PC-9 (cell line): ENCODE measurements around the gene KIF22. TPM values are rescaled to one million over a fixed set of nuclear protein-coding genes. Genes with fewer than 3 reads are reported as not detected.

Experiments used
- BruUV-seq: library from RNA; stranded (reverse); fragments of 400-500 nt; replicated peaks from 2 replicates; lab custom pipeline; 2021; lab: Mats Ljungman, UMichigan
- CTCF ChIA-PET: fragments of 300-600 bp; sonication (Branson Sonifier 250); formaldehyde crosslinking; loops from one replicate; lab custom pipeline; 2022; ENCODE audit warnings: antibody characterized with exemption; lab: Charles Lee
- POLR2A ChIA-PET: fragments of 300-600 bp; sonication (Branson Sonifier 250); formaldehyde crosslinking; loops from one replicate; lab custom pipeline; 2022; ENCODE audit warnings: antibody characterized with exemption; ENCODE audit not compliant: unreplicated experiment; lab: Charles Lee
- DNase-seq, 2 experiments: peaks; one replicate each; pipeline versions ENCODE4 v3.0.0 to v3.0.0-alpha.2; 2015 to 2022; ENCODE audit warnings: mixed read lengths in 1 of 2
- H2AFZ ChIP-seq: fragments of 200-600 bp; sonication (generic); 2 replicates; pipeline ENCODE4 v1.8.1; 2017; ENCODE audit warnings: antibody characterized with exemption
- H3F3A ChIP-seq: fragments of 200-600 bp; sonication (generic); 2 replicates; pipeline ENCODE4 v1.8.1; 2017; ENCODE audit warnings: antibody characterized with exemption, mild to moderate bottlenecking, low read depth; ENCODE audit not compliant: insufficient read depth
- H3K27ac ChIP-seq: fragments of 200-600 bp; sonication (generic); 2 replicates; pipeline ENCODE4 v1.6.1; 2016; ENCODE audit warnings: mixed run types
- H3K27me3 ChIP-seq: fragments of 200-600 bp; sonication (generic); 2 replicates; pipeline ENCODE4 v1.6.1; 2016; ENCODE audit warnings: low read depth, mixed run types; ENCODE audit not compliant: insufficient read depth
- H3K36me3 ChIP-seq: fragments of 200-600 bp; sonication (generic); 2 replicates; pipeline ENCODE4 v1.6.1; 2016; ENCODE audit warnings: low read depth, mixed run types
- H3K4me1 ChIP-seq: fragments of 200-600 bp; sonication (generic); replicated peaks from 2 replicates; pipeline ENCODE4 v1.6.1; 2016; ENCODE audit warnings: mixed run types; ENCODE audit not compliant: insufficient read depth
- H3K4me2 ChIP-seq: fragments of 200-600 bp; sonication (generic); 2 replicates; pipeline ENCODE4 v1.6.1; 2017; ENCODE audit warnings: mixed run types
- H3K4me3 ChIP-seq: fragments of 200-600 bp; sonication (generic); 2 replicates; pipeline ENCODE4 v1.6.1; 2016; ENCODE audit warnings: mixed run types
- H3K79me2 ChIP-seq: fragments of 200-600 bp; sonication (generic); 2 replicates; pipeline ENCODE4 v1.6.1; 2017; ENCODE audit warnings: low read depth, mixed run types
- H3K9me2 ChIP-seq: fragments of 200-600 bp; sonication (generic); 2 replicates; pipeline ENCODE4 v1.8.1; 2017; ENCODE audit warnings: mild to moderate bottlenecking; ENCODE audit not compliant: insufficient read depth
- H3K9me3 ChIP-seq: fragments of 200-600 bp; sonication (generic); 2 replicates; pipeline ENCODE4 v1.8.1; 2016; ENCODE audit warnings: low read depth; ENCODE audit not compliant: insufficient read depth
- H4K20me1 ChIP-seq: fragments of 200-600 bp; sonication (generic); 2 replicates; pipeline ENCODE4 v1.8.1; 2017; ENCODE audit not compliant: insufficient read depth
- EZH2 ChIP-seq: fragments of 200-600 bp; sonication (generic); IDR thresholded peaks from 2 replicates; pipeline ENCODE4 v1.8.0; 2017; ENCODE audit warnings: antibody characterized with exemption, low read depth
- intact Hi-C: fragments of 100-400 bp; cut with micrococcal nuclease; formaldehyde crosslinking; loops from one replicate; pipeline ENCODE4 v1.10.0; 2022; ENCODE audit not compliant: unreplicated experiment
- total RNA-seq: library from RNA; stranded (reverse); gene quantifications from 2 replicates; pipeline ENCODE4 v1.2.3, GENCODE V29; 2021
- TF ChIP-seq, protein P1 (sequence below): fragments of 200-600 bp; sonication (generic); conservative IDR thresholded peaks from 2 replicates; pipeline ENCODE4 v1.6.1; 2017; ENCODE audit warnings: mixed run types, antibody characterized with exemption, mild to moderate bottlenecking, moderate library complexity

KIF22 gene
- total RNA-seq, 1 experiment from 2014 or later, result 179 TPM

DNA sequence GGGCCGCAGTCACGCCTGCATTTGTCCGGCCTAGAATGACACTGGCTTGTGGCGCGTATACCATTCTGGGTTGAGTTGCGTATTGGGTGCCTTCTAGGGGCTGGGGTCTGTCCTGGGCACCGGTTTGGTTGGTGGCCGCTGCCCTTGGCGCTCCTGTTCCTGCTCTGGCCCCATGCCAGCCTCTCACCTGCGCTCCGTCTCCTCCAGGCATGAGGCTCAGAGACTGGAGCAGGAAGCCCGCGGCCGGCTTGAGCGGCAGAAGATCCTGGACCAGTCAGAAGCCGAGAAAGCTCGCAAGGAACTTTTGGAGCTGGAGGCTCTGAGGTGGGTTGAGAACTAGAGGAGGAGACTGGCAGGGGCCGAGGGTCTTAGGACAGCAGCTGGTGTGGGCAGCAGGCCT is 55.1 kb downstream of the KIF22 start:
- Histone ChIP-seq H3K4me1 (no peaks in the 10 kb centered on the region), H3K27ac (no peak overlapping the region), H4K20me1 (no peaks in the 10 kb centered on the region), H3K9me2 (no peaks in the 10 kb centered on the region), H2AFZ (no peak overlapping the region), H3K27me3 (no peaks in the 10 kb centered on the region), H3F3A (no peaks in the 10 kb centered on the region; the same call in 1 of the 2 replicates), H3K79me2 (no peaks in the 10 kb centered on the region), H3K36me3 (no peaks in the 10 kb centered on the region), H3K4me3 (no peak overlapping the region), H3K9me3 (no peaks in the 10 kb centered on the region), H3K4me2 (no peak overlapping the region)
- DNase-seq, result no peak
- TF ChIP-seq EZH2, result no peak
- TF ChIP-seq, protein P1, sequence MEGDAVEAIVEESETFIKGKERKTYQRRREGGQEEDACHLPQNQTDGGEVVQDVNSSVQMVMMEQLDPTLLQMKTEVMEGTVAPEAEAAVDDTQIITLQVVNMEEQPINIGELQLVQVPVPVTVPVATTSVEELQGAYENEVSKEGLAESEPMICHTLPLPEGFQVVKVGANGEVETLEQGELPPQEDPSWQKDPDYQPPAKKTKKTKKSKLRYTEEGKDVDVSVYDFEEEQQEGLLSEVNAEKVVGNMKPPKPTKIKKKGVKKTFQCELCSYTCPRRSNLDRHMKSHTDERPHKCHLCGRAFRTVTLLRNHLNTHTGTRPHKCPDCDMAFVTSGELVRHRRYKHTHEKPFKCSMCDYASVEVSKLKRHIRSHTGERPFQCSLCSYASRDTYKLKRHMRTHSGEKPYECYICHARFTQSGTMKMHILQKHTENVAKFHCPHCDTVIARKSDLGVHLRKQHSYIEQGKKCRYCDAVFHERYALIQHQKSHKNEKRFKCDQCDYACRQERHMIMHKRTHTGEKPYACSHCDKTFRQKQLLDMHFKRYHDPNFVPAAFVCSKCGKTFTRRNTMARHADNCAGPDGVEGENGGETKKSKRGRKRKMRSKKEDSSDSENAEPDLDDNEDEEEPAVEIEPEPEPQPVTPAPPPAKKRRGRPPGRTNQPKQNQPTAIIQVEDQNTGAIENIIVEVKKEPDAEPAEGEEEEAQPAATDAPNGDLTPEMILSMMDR, result no peak
- intact Hi-C loops, result no loop called here
- ChIA-PET POLR2A (no interaction called here), CTCF (no interaction called here)
- BruUV-seq, result no TSS peak

DNA sequence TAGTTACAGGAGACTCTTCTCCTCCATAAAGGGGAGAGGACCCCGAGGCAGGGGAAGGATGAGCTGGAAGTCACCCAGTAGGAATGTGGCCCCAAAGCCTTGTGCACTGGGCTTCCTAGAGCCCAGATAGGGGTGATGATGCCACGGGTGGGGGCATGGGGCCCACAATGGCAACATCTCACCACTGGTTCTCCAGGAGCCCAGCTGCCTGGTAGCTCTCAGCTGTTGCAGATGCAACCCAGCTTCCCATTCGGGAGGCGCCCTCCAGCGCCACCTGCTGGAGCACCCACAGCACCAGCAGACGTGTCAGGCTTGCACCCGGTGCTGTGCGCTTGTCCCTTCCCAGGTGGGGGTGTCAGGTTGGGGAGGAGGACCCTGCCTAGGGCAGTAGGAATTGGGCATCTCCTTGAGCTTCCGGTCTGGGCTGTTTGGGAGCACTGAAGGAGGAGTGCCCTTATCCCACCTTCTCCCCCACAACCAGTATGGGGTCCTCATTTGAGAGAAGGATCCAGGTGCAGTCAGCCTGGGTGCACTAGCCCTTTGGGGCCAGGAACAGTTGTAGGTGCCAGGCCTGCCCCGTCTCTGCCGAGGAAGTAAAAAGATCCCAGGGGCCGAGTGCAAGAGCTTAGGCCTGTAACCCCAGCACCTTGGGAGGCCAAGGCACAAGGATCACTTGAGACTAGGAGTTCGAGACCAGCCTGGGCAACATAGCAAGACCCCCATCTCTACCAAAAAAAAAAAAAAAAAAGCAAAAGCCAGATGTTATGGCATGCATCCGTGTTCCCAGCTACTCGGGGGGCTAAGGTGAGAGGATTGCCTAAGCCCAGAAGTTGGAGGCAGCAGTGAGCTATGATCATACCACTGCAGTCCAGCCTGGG is 58.1 kb downstream of the KIF22 start:
- TF ChIP-seq EZH2, result no peak
- TF ChIP-seq, protein P1, result peak; percentile 90
- Histone ChIP-seq H3K79me2 (no peaks in the 10 kb centered on the region), H3K4me3 (no peak overlapping the region), H3K4me2 (no peak overlapping the region), H3K27me3 (no peaks in the 10 kb centered on the region), H3F3A (no peaks in the 10 kb centered on the region; the same call in 1 of the 2 replicates), H3K36me3 (no peaks in the 10 kb centered on the region), H3K4me1 (no peaks in the 10 kb centered on the region), H3K9me2 (no peaks in the 10 kb centered on the region), H4K20me1 (no peaks in the 10 kb centered on the region), H3K9me3 (no peaks in the 10 kb centered on the region), H3K27ac (no peak overlapping the region), H2AFZ (no peak overlapping the region)
- ChIA-PET POLR2A (interaction anchor here (0.5 kb wide), 1 partner anchor 54 kb away, joined by 4 read pairs; no protein-coding TSS in a partner anchor), CTCF (interaction anchor here (0.5 to 1.8 kb wide), 21 partner anchors 10 to 875 kb away, joined by 3 to 18 read pairs (median 5); partner anchors contain the start of genes CDIPT, MVP, PAGR1 and SEZ6L2)
- BruUV-seq, result no TSS peak
- intact Hi-C loops, result loop anchor here (1.0 kb wide), 2 partner anchors 27 to 148 kb away; no protein-coding TSS in a partner anchor
- peak in 1 of 2 experiments; percentile 75 for DNase-seq

DNA sequence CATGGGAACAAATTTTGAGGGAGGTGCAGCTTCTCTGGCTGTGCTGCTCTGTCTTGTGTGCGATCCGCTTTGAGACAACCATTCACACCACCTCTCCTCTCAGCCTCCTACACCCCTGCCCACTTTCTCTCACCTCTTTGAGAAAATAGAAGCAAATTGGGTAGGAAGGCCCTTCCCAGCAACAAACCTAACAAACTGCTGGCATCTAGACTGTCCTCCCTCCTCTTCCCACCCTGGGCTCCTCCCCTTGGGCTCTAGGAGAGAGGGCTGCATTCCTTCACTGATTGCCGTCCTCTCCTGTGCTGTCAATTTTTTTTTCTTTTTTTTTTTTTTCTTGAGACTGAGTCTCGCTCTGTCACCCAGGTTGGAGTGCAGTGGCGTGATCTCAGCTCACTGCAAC is 59.0 kb downstream of the KIF22 start:
- Histone ChIP-seq H3K4me2 (no peak overlapping the region), H3K9me2 (no peaks in the 10 kb centered on the region), H3K9me3 (no peaks in the 10 kb centered on the region), H3K79me2 (no peaks in the 10 kb centered on the region), H3K4me1 (no peaks in the 10 kb centered on the region), H2AFZ (no peak overlapping the region), H3K36me3 (no peaks in the 10 kb centered on the region), H3K4me3 (no peak overlapping the region), H4K20me1 (no peaks in the 10 kb centered on the region), H3F3A (no peaks in the 10 kb centered on the region; the same call in 1 of the 2 replicates), H3K27ac (no peak overlapping the region), H3K27me3 (no peaks in the 10 kb centered on the region)
- POLR2A ChIA-PET, result interaction anchor here (0.7 kb wide), 1 partner anchor 149 kb away, joined by 9 read pairs; no protein-coding TSS in a partner anchor
- no peak for DNase-seq
- no TSS peak for BruUV-seq
- CTCF ChIA-PET, result interaction anchor here (0.6 to 1.0 kb wide), 3 partner anchors 34 to 203 kb away, joined by 5 to 12 read pairs (median 6); partner anchors contain the start of gene PAGR1
- intact Hi-C loops, result no loop called here
- TF ChIP-seq, protein P1, result no peak
- TF ChIP-seq EZH2, result no peak
